Upper lobe of left lung (tissue), 4 donors: ENCODE measurements around the gene WDR17.

Experiments
- CTCF ChIP-seq, 6 experiments: fragments of 450-650 bp in 4 of 6; fragments of 200-600 bp in 2 of 6; sonication (generic) in 2 of 6; IDR thresholded peaks; one replicate each; pipeline ENCODE4 v1.5.1; 2016 to 2019; ENCODE audit warnings: antibody characterized with exemption in 6 of 6
- EP300 ChIP-seq, 4 donors: sonication (generic); formaldehyde crosslinking; IDR thresholded peaks; one replicate each; pipeline ENCODE4 v1.5.1; 2017; ENCODE audit warnings: antibody characterized with exemption in 4 of 4, control low read depth in 2 of 4
- POLR2A ChIP-seq, 4 donors: fragments of 450-650 bp; IDR thresholded peaks; one replicate each; pipeline ENCODE4 v1.5.1; 2016 to 2017; ENCODE audit warnings: antibody characterized with exemption in 4 of 4, mild to moderate bottlenecking in 2 of 4

- no peak for TF ChIP-seq POLR2A (IDR thresholded peaks at IDR 0.05)
- no peak for TF ChIP-seq CTCF (IDR thresholded peaks at IDR 0.05)
- TF ChIP-seq EP300 (IDR thresholded peaks at IDR 0.05) = no peak
Measured at GRCh38 chr4:176209535-176209934, 143.9 kb downstream of the WDR17 start.
